ENCODE results near the gene PHTF1.

GRCh38 chr1:113744114-113744513 lies 15.2 kb downstream of the PHTF1 start:
- no peak for TF ChIP-seq CTCF (conservative IDR thresholded peaks at IDR 0.05 in 1 of 2, IDR thresholded peaks at IDR 0.05 in 1 of 2; ENCODE audit: extremely low read depth in 1 of 2, insufficient read depth in 1 of 2, low read depth in 1 of 2, low read length in 2 of 2)
- TF ChIP-seq EZH2 (IDR thresholded peaks at IDR 0.05; ENCODE audit: borderline replicate concordance, low read length), result no peak

All from mammary epithelial cell (primary cell).